ENCODE results near the gene ANKRD31. TPM values are rescaled to one million over a fixed set of nuclear protein-coding genes. Genes with fewer than 3 reads are reported as not detected.

Gene ANKRD31
- total RNA-seq, 4 donors from 2014 or later = 0.16 TPM; not detected in 3

- WGBS, 2 donors (ENCODE audit: low coverage in 1 of 2) = 53 to 75% methylated on average over 7 to 11 of the region's 11 CpGs
- Histone ChIP-seq H3K36me3 (no peaks in the 10 kb centered on the region), H3K4me3 (no peak overlapping the region), H3K4me1 (peaks cover 11 to 40% (median 34%) of the 10 kb centered on the region in 4 donors), H3K9me3 (no peaks in the 10 kb centered on the region), H3K27me3 (no peaks in the 10 kb centered on the region), H3K27ac (no peak overlapping the region)
- peak; percentile 77 for DNase-seq
- TF ChIP-seq CTCF (IDR thresholded peaks at IDR 0.05) = peak; percentile 60 to 86 (median 75)
- TF ChIP-seq POLR2AphosphoS5 (IDR thresholded peaks at IDR 0.05) = no peak
- intact Hi-C loops (cut with DNase I; ENCODE audit: low total_unique reads) = loop anchor here (10.0 kb wide), 1 partner anchor 625 kb away; no protein-coding TSS in a partner anchor
- in situ Hi-C loops (cut with MboI; ENCODE audit: low pct_ligation_motif_present in 1 of 4, low pct_unique_long_range_greater_than_20kb in 1 of 4, low sequenced_read_pairs in 3 of 4) = no loop called here
Observed at GRCh38 chr5:75049456-75050351, 187.0 kb downstream of the ANKRD31 start.

- H3K27me3 ChIP-seq = no peaks in the 10 kb centered on the region
- in situ Hi-C loops (cut with MboI; ENCODE audit: low pct_ligation_motif_present in 1 of 4, low pct_unique_long_range_greater_than_20kb in 1 of 4, low sequenced_read_pairs in 3 of 4) = no loop called here
- no peak overlapping the region for H3K4me3 ChIP-seq
- peaks cover 11 to 31% (median 27%) of the 10 kb centered on the region in 4 donors for H3K4me1 ChIP-seq
- H3K27ac ChIP-seq = peak overlapping the region; percentile 4 to 31 (median 23)
- DNase-seq = no peak
- intact Hi-C loops (cut with DNase I; ENCODE audit: low total_unique reads) = no loop called here
- no peaks in the 10 kb centered on the region for H3K36me3 ChIP-seq
- TF ChIP-seq EP300 (IDR thresholded peaks at IDR 0.05; ENCODE audit: low read depth) (no peak), CTCF (IDR thresholded peaks at IDR 0.05) (no peak), POLR2A (IDR thresholded peaks at IDR 0.05) (no peak), POLR2AphosphoS5 (IDR thresholded peaks at IDR 0.05) (no peak)
- H3K9me3 ChIP-seq = no peaks in the 10 kb centered on the region
- 56 to 72% methylated on average over 7 of the region's 7 CpGs for WGBS, 2 donors (ENCODE audit: low coverage in 1 of 2)
Observed at GRCh38 chr5:75048457-75048953, 188.2 kb downstream of the ANKRD31 start.

- H3K4me1 ChIP-seq = peaks cover 11 to 30% (median 25%) of the 10 kb centered on the region in 4 donors
- no peak for DNase-seq
- no peaks in the 10 kb centered on the region for H3K27me3 ChIP-seq
- in situ Hi-C loops (cut with MboI; ENCODE audit: low pct_ligation_motif_present in 1 of 4, low pct_unique_long_range_greater_than_20kb in 1 of 4, low sequenced_read_pairs in 3 of 4) (no loop called here), intact Hi-C loops (cut with DNase I; ENCODE audit: low total_unique reads) (no loop called here)
- H3K27ac ChIP-seq = no peak overlapping the region
- no peak overlapping the region for H3K4me3 ChIP-seq
- no peaks in the 10 kb centered on the region for H3K9me3 ChIP-seq
- TF ChIP-seq POLR2AphosphoS5 (IDR thresholded peaks at IDR 0.05) (no peak), CTCF (IDR thresholded peaks at IDR 0.05) (no peak), EP300 (IDR thresholded peaks at IDR 0.05; ENCODE audit: low read depth) (no peak), POLR2A (IDR thresholded peaks at IDR 0.05) (no peak)
- H3K36me3 ChIP-seq = no peaks in the 10 kb centered on the region
Observed at GRCh38 chr5:75047356-75047755, 189.3 kb downstream of the ANKRD31 start.

- intact Hi-C loops (cut with DNase I; ENCODE audit: low total_unique reads) (no loop called here), in situ Hi-C loops (cut with MboI; ENCODE audit: low pct_ligation_motif_present in 1 of 4, low pct_unique_long_range_greater_than_20kb in 1 of 4, low sequenced_read_pairs in 3 of 4) (no loop called here)
- H3K4me1 ChIP-seq = peaks cover 7 to 22% (median 19%) of the 10 kb centered on the region in 4 donors
- H3K27ac ChIP-seq = no peak overlapping the region
- no peak overlapping the region for H3K4me3 ChIP-seq
- DNase-seq = no peak
- no peaks in the 10 kb centered on the region for H3K9me3 ChIP-seq
- no peaks in the 10 kb centered on the region for H3K27me3 ChIP-seq
- TF ChIP-seq POLR2AphosphoS5 (IDR thresholded peaks at IDR 0.05) (no peak), POLR2A (IDR thresholded peaks at IDR 0.05) (no peak), EP300 (IDR thresholded peaks at IDR 0.05; ENCODE audit: low read depth) (no peak), CTCF (IDR thresholded peaks at IDR 0.05) (no peak)
- WGBS, 2 donors (ENCODE audit: low coverage in 1 of 2) = 84 to 89% methylated on average over 3 to 10 of the region's 10 CpGs
- H3K36me3 ChIP-seq = no peaks in the 10 kb centered on the region
Observed at GRCh38 chr5:75046366-75047142, 190.1 kb downstream of the ANKRD31 start.
